H1 (cell line): ENCODE results near the gene MID1. TPM values are rescaled to one million over a fixed set of nuclear protein-coding genes. Genes with fewer than 3 reads are reported as not detected.

ENCODE experiments used
- CTCF ChIA-PET: fragments of 300-600 bp; sonication (Branson Sonifier 250); formaldehyde crosslinking; loops from one replicate; lab custom pipeline; 2021; ENCODE audit not compliant: partially characterized antibody; lab: Charles Lee
- POLR2A ChIA-PET: fragments of 300-600 bp; sonication (Branson Sonifier 250); formaldehyde crosslinking; loops from one replicate; lab custom pipeline; 2021; ENCODE audit warnings: inconsistent platforms; ENCODE audit not compliant: partially characterized antibody; lab: Charles Lee
- DNase-seq, 2 experiments: peaks; one replicate each; pipeline versions ENCODE4 v3.0.0 to v3.0.0-alpha.2; 2010 to 2022; ENCODE audit warnings: low spot score in 2 of 2, low read depth in 1 of 2, mixed read lengths in 1 of 2
- FAIRE-seq: peaks from 2 replicates; lab custom pipeline; 2011; peaks lifted over from hg19 to GRCh38; lab: Jason Lieb, UNC
- H2AFZ ChIP-seq: 2 replicates; pipeline ENCODE4 v1.8.1; 2012; ENCODE audit warnings: low read length, inconsistent platforms
- H2AK5ac ChIP-seq: 2 replicates; pipeline ENCODE4 v1.6.1; 2013; ENCODE audit warnings: low read depth, low read length
- H2BK120ac ChIP-seq: replicated peaks from 2 replicates; pipeline ENCODE3; 2013; ENCODE audit warnings: low read depth, low read length, inconsistent platforms
- H2BK12ac ChIP-seq: 2 replicates; pipeline ENCODE4 v1.6.1; 2013; ENCODE audit warnings: low read depth, low read length
- H2BK15ac ChIP-seq: 2 replicates; pipeline ENCODE4 v1.6.1; 2013; ENCODE audit warnings: low read length
- H2BK20ac ChIP-seq: 2 replicates; pipeline ENCODE4 v1.6.1; 2013; ENCODE audit warnings: low read length
- H2BK5ac ChIP-seq: 2 replicates; pipeline ENCODE4 v1.6.1; 2013; ENCODE audit warnings: low read depth, low read length
- H3K14ac ChIP-seq: 2 replicates; pipeline ENCODE4 v1.6.1; 2013; ENCODE audit warnings: inconsistent platforms; ENCODE audit not compliant: insufficient read length
- H3K18ac ChIP-seq: 2 replicates; pipeline ENCODE4 v1.6.1; 2013; ENCODE audit warnings: low read length; ENCODE audit errors: extremely low read depth
- H3K23ac ChIP-seq: 2 replicates; pipeline ENCODE4 v1.6.1; 2013; ENCODE audit warnings: inconsistent platforms; ENCODE audit not compliant: insufficient read length
- H3K23me2 ChIP-seq: 2 replicates; pipeline ENCODE4 v1.6.1; 2013; ENCODE audit warnings: low read depth, low read length
- H3K27ac ChIP-seq: 2 replicates; pipeline ENCODE4 v1.6.1; 2011; ENCODE audit warnings: low read depth, low read length, inconsistent platforms
- H3K27me3 ChIP-seq, 4 experiments: replicated peaks in 1 of 4; 1 replicate in 1 of 4; 2 replicates in 3 of 4; pipeline versions ENCODE4 v1.6.1 to v1.8.1; 2011 to 2013; ENCODE audit warnings: low read length in 3 of 4, mild to moderate bottlenecking in 3 of 4, inconsistent platforms in 2 of 4, mixed read lengths in 2 of 4, moderate library complexity in 1 of 4; ENCODE audit not compliant: control insufficient read depth in 3 of 4, insufficient read depth in 3 of 4; ENCODE audit errors: extremely low read depth in 1 of 4
- H3K36me3 ChIP-seq, 4 experiments: 2 replicates each; pipeline versions ENCODE4 v1.6.1 to v1.8.1; 2011 to 2013; ENCODE audit warnings: mild to moderate bottlenecking in 4 of 4, low read length in 3 of 4, moderate library complexity in 2 of 4, control low read depth in 1 of 4, inconsistent platforms in 1 of 4; ENCODE audit not compliant: insufficient read depth in 4 of 4, control insufficient read depth in 2 of 4
- H3K4ac ChIP-seq: replicated peaks from 2 replicates; pipeline ENCODE3; 2013; ENCODE audit warnings: low read length, low read depth, mixed read lengths, inconsistent platforms; ENCODE audit not compliant: insufficient read length
- H3K4me1 ChIP-seq, 4 experiments: replicated peaks in 1 of 4; 1 replicate in 1 of 4; 2 replicates in 3 of 4; pipeline versions ENCODE4 v1.6.1 to v1.8.1; 2011 to 2013; ENCODE audit warnings: low read length in 3 of 4, inconsistent platforms in 2 of 4, mixed read lengths in 1 of 4; ENCODE audit not compliant: insufficient read depth in 4 of 4, control insufficient read depth in 3 of 4
- H3K4me2 ChIP-seq, 2 experiments: 2 replicates each; pipeline versions ENCODE4 v1.6.1 to v1.8.1; 2011 to 2013; ENCODE audit warnings: low read depth in 2 of 2, low read length in 2 of 2, control low read depth in 1 of 2, inconsistent platforms in 1 of 2, mild to moderate bottlenecking in 1 of 2; ENCODE audit not compliant: insufficient read depth in 1 of 2
- H3K4me3 ChIP-seq, 4 experiments: fragments of 200-600, 300-600 bp in 1 of 4; sonication (generic), shearing (Covaris generic), sonication (Bioruptor Twin) in 1 of 4; 2 replicates each; pipeline versions ENCODE4 v1.5.1 to v1.8.1; 2011 to 2016; ENCODE audit warnings: low read length in 4 of 4, low read depth in 3 of 4, control low read depth in 2 of 4, inconsistent platforms in 2 of 4, mild to moderate bottlenecking in 2 of 4, mixed read lengths in 1 of 4, moderate library complexity in 1 of 4; ENCODE audit not compliant: insufficient read depth in 2 of 4; ENCODE audit errors: extremely low read depth in 1 of 4
- H3K56ac ChIP-seq: replicated peaks from 2 replicates; pipeline ENCODE3; 2013; ENCODE audit warnings: low read depth, mild to moderate bottlenecking, mixed read lengths, low read length, inconsistent platforms; ENCODE audit not compliant: insufficient read length
- H3K79me1 ChIP-seq: 2 replicates; pipeline ENCODE4 v1.6.1; 2013; ENCODE audit warnings: low read depth, low read length, control low read depth
- H3K79me2 ChIP-seq, 2 experiments: 2 replicates each; pipeline versions ENCODE4 v1.6.1 to v1.8.1; 2012 to 2013; ENCODE audit warnings: low read length in 2 of 2, mild to moderate bottlenecking in 2 of 2, inconsistent platforms in 1 of 2; ENCODE audit not compliant: insufficient read depth in 2 of 2, control insufficient read depth in 1 of 2
- H3K9ac ChIP-seq, 4 experiments: replicated peaks in 1 of 4; 1 replicate in 1 of 4; 2 replicates in 3 of 4; pipeline versions ENCODE4 v1.6.1 to v1.8.1; 2011 to 2013; ENCODE audit warnings: low read depth in 3 of 4, low read length in 3 of 4, control low read depth in 2 of 4, mild to moderate bottlenecking in 2 of 4, moderate library complexity in 2 of 4, inconsistent platforms in 1 of 4; ENCODE audit errors: extremely low read depth in 1 of 4
- H3K9me3 ChIP-seq, 2 experiments: 2 replicates each; pipeline versions ENCODE4 v1.6.1 to v1.8.1; 2012 to 2013; ENCODE audit warnings: mild to moderate bottlenecking in 2 of 2, moderate library complexity in 2 of 2, control low read depth in 1 of 2, inconsistent platforms in 1 of 2, low read depth in 1 of 2, low read length in 1 of 2, mixed read lengths in 1 of 2; ENCODE audit not compliant: insufficient read depth in 2 of 2
- H4K20me1 ChIP-seq, 2 experiments: replicated peaks in 1 of 2; 2 replicates each; pipeline versions ENCODE3 to v1.8.1; 2011 to 2013; ENCODE audit warnings: inconsistent platforms in 2 of 2, low read length in 2 of 2, mild to moderate bottlenecking in 1 of 2; ENCODE audit not compliant: insufficient read depth in 2 of 2, control insufficient read depth in 1 of 2
- H4K5ac ChIP-seq: 2 replicates; pipeline ENCODE4 v1.6.1; 2013; ENCODE audit warnings: low read length, low read depth, mixed read lengths, inconsistent platforms; ENCODE audit not compliant: insufficient read length
- H4K8ac ChIP-seq: 2 replicates; pipeline ENCODE4 v1.8.0; 2013; ENCODE audit warnings: mild to moderate bottlenecking, moderate library complexity, low read length, inconsistent platforms; ENCODE audit not compliant: insufficient read depth; ENCODE audit errors: extremely low read depth
- H4K91ac ChIP-seq: replicated peaks from 2 replicates; pipeline ENCODE3; 2013; ENCODE audit warnings: low read length, mixed read lengths, inconsistent platforms; ENCODE audit not compliant: insufficient read length
- ATF2 ChIP-seq: IDR thresholded peaks from 2 replicates; pipeline ENCODE4 v1.6.1; 2012; ENCODE audit warnings: low read length, inconsistent platforms
- BCL11A ChIP-seq, 2 experiments: IDR thresholded peaks; one replicate each; pipeline ENCODE4 v1.6.1; 2011; ENCODE audit warnings: low read depth in 2 of 2, low read length in 2 of 2, mild to moderate bottlenecking in 2 of 2
- CEBPB ChIP-seq: IDR thresholded peaks from 2 replicates; pipeline ENCODE4 v1.6.1; 2012; ENCODE audit warnings: low read depth, low read length
- GTF2F1 ChIP-seq: IDR thresholded peaks from 2 replicates; pipeline ENCODE4 v1.6.1; 2012; ENCODE audit warnings: low read depth, low read length, improper control_type of control experiment, borderline replicate concordance
- HDAC2 ChIP-seq, 2 experiments: fragments of 300-600 bp in 1 of 2; sonication (generic) in 1 of 2; IDR thresholded peaks; 2 replicates each; pipeline ENCODE4 v1.6.1; 2011 to 2012; ENCODE audit warnings: low read depth in 2 of 2, low read length in 2 of 2, mild to moderate bottlenecking in 2 of 2, moderate library complexity in 2 of 2, borderline replicate concordance in 1 of 2, inconsistent platforms in 1 of 2
- KDM1A ChIP-seq: fragments of 200-600, 300-600 bp; sonication (generic); IDR thresholded peaks from 2 replicates; pipeline ENCODE4 v1.7.1; 2016; ENCODE audit warnings: mild to moderate bottlenecking, low read length, borderline replicate concordance
- KDM4A ChIP-seq: IDR thresholded peaks from one replicate; pipeline ENCODE4 v1.7.1; 2012; ENCODE audit warnings: low read depth, mild to moderate bottlenecking, moderate library complexity, low read length, inconsistent platforms; ENCODE audit not compliant: severe bottlenecking
- KDM5A ChIP-seq: fragments of 200-600 bp; IDR thresholded peaks from 2 replicates; pipeline ENCODE4 v1.7.1; 2012; ENCODE audit warnings: mild to moderate bottlenecking, low read length, inconsistent platforms, mixed read lengths
- POLR2A ChIP-seq, 2 experiments: IDR thresholded peaks; 1 replicate in 1 of 2; 2 replicates in 1 of 2; pipeline ENCODE4 v1.6.1; 2011; ENCODE audit warnings: low read depth in 2 of 2, low read length in 2 of 2, mild to moderate bottlenecking in 2 of 2; ENCODE audit errors: control extremely low read depth in 1 of 2
- RBBP5 ChIP-seq: IDR thresholded peaks from 2 replicates; pipeline ENCODE4 v1.7.1; 2012; ENCODE audit warnings: low read depth, mild to moderate bottlenecking, inconsistent platforms, low read length, moderate library complexity, borderline replicate concordance
- RFX5 ChIP-seq: IDR thresholded peaks from 2 replicates; pipeline ENCODE4 v1.6.1; 2011; ENCODE audit warnings: low read depth, low read length, improper control_type of control experiment, borderline replicate concordance
- SIX5 ChIP-seq: IDR thresholded peaks from 2 replicates; pipeline ENCODE4 v1.6.1; 2011; ENCODE audit warnings: mild to moderate bottlenecking, low read depth, low read length
- SP2 ChIP-seq: IDR thresholded peaks from 2 replicates; pipeline ENCODE4 v1.6.1; 2012; ENCODE audit warnings: mild to moderate bottlenecking, low read length, inconsistent platforms
- TBP ChIP-seq: IDR thresholded peaks from 2 replicates; pipeline ENCODE4 v1.6.1; 2011; ENCODE audit warnings: low read depth, low read length, improper control_type of control experiment
- WGBS, 2 experiments: shearing (Covaris generic) in 1 of 2; methylation state at CpG; one replicate each; pipeline versions ENCODE4 v1.1.6 to v1.1.7; 2013 to 2015; ENCODE audit warnings: low lambda C conversion rate in 2 of 2, mixed read lengths in 2 of 2, inconsistent platforms in 1 of 2, low coverage in 1 of 2, missing lambda C conversion rate in 1 of 2; ENCODE audit not compliant: insufficient replicate concordance in 2 of 2, insufficient coverage in 1 of 2, insufficient read length in 1 of 2; ENCODE audit errors: extremely low coverage in 1 of 2, missing lambda C conversion rate in 1 of 2; 5-methylcytosine and 5-hydroxymethylcytosine counted together
- polyA plus RNA-seq, 7 experiments: library from polyadenylated mRNA; depleted of rRNA in 3 of 7; stranded (reverse) in 5 of 7; unstranded in 2 of 7; fragments of >200 nt in 5 of 7; fragments of 200-250 nt in 2 of 7; gene quantifications; 1 replicate in 5 of 7; 2 replicates in 1 of 7; 4 replicates in 1 of 7; pipeline versions ENCODE4 v1.2.1 to v1.2.3, GENCODE V29; 2011 to 2013; ENCODE audit warnings: missing spikeins in 2 of 7, mixed read lengths in 2 of 7
- total RNA-seq: library from RNA; stranded (reverse); fragmentation: NEBNext Ultra II Directional; extraction: Animal tissue kit (Norgen Biotek cat#: 25700); gene quantifications from 2 replicates; pipeline ENCODE4 v1.2.1, GENCODE V29; 2021

MID1 gene
- total and polyA plus RNA-seq, 2 of the 8 experiments (the other 6 are each of a cell fraction or from before 2014, with no cell fraction given): 12.9 to 54.3 TPM

- no peaks in the 10 kb centered on the region for H3K79me2 ChIP-seq
- H2BK15ac ChIP-seq: no peak overlapping the region
- H3K4me2 ChIP-seq: no peak overlapping the region
- DNase-seq (no peak), FAIRE-seq (no peak)
- ChIA-PET CTCF (no interaction called here), POLR2A (no interaction called here)
- no peak overlapping the region for H4K8ac ChIP-seq
- H2BK12ac ChIP-seq: no peak overlapping the region
- no peak overlapping the region for H4K91ac ChIP-seq
- no peaks in the 10 kb centered on the region for H3K36me3 ChIP-seq
- H2BK20ac ChIP-seq: no peak overlapping the region
- no peak overlapping the region for H3K14ac ChIP-seq
- WGBS, 2 experiments: 89% methylated on average over 3 of the region's 4 CpGs; no CpG with 5 or more reads in 1 of the 2 experiments
- no peak overlapping the region for H4K5ac ChIP-seq
- H3K9me3 ChIP-seq: no peaks in the 10 kb centered on the region
- no peak overlapping the region for H3K9ac ChIP-seq
- no peak overlapping the region for H3K23ac ChIP-seq
- H2BK120ac ChIP-seq: no peak overlapping the region
- no peaks in the 10 kb centered on the region for H3K23me2 ChIP-seq
- H2BK5ac ChIP-seq: no peak overlapping the region
- no peak overlapping the region for H2AFZ ChIP-seq
- H3K27ac ChIP-seq: no peak overlapping the region
- H3K4me1 ChIP-seq: no peaks in the 10 kb centered on the region
- H4K20me1 ChIP-seq: no peaks in the 10 kb centered on the region
- no peak overlapping the region for H3K4me3 ChIP-seq
- no peak overlapping the region for H2AK5ac ChIP-seq
- H3K27me3 ChIP-seq: no peaks in the 10 kb centered on the region
- H3K79me1 ChIP-seq: no peaks in the 10 kb centered on the region
- no peak overlapping the region for H3K4ac ChIP-seq
- no peak overlapping the region for H3K56ac ChIP-seq
- no peak overlapping the region for H3K18ac ChIP-seq
- TF ChIP-seq RFX5: no peak
- TF ChIP-seq KDM1A: no peak
- TF ChIP-seq RBBP5: no peak
- TF ChIP-seq TBP: no peak
- TF ChIP-seq HDAC2 (IDR thresholded peaks at IDR 0.05; ENCODE audit: borderline replicate concordance in 1 of 2, low read depth in 2 of 2, low read length in 2 of 2): no peak
- TF ChIP-seq GTF2F1: no peak
- no peak for TF ChIP-seq BCL11A (IDR thresholded peaks at IDR 0.05; ENCODE audit: low read depth in 2 of 2, low read length in 2 of 2)
- no peak for TF ChIP-seq SIX5
- no peak for TF ChIP-seq CEBPB
- TF ChIP-seq SP2: no peak
- no peak for TF ChIP-seq ATF2
- TF ChIP-seq POLR2A (IDR thresholded peaks at IDR 0.05; ENCODE audit: control extremely low read depth in 1 of 2, low read depth in 2 of 2, low read length in 2 of 2): no peak
- no peak for TF ChIP-seq KDM5A
- no peak for TF ChIP-seq KDM4A
Measured at GRCh38 chrX:10423716-10424115, 196.7 kb downstream of the MID1 start.
